Nucleus accumbens (tissue), 56 donors: ENCODE data around the gene RNF224.

Experiments used
- DNase-seq, 56 donors: peaks; one replicate each; lab custom pipeline; 2025; lab: John Stamatoyannopoulos, UW

The RNF224 gene

DNA sequence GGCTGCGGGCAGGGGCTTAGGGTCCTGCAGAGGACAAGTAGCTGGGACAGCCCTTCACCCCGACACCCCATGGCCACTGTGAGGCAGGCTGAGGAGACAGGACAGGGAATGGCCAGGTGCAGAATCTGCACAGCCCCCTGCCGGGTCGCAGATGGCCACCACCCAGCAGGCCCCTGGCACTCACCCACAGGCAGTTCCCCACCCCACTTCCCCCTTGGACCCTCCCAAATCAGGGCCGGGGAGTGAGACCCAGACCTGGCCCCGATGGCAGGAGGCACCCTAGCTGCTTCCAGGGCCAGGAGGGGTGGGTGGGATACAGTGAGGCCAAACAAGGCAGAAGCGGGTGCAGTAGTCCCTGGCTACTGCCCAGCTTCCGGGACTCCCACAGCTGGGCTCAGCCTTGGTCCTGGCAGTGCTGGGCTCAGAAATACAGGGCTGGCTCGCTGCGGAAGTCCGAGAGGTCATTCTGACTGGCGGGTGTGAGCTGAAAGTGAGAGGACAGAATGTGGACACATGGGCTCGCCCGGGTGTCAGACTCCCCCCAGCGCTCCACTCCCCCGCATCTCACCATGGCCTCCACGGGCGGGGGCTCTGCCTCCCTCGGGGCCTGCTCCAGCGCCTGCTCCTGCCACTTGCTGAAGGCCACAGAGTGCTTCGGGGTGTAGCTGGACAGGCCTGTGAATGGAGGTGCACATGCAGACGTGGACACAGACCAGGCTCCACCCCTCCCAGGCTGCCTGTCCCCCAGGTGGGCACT, 35.4 kb upstream of the RNF224 start:
- peak in 50 of 56 donors; percentile 17 to 90 (median 68) for DNase-seq

DNA sequence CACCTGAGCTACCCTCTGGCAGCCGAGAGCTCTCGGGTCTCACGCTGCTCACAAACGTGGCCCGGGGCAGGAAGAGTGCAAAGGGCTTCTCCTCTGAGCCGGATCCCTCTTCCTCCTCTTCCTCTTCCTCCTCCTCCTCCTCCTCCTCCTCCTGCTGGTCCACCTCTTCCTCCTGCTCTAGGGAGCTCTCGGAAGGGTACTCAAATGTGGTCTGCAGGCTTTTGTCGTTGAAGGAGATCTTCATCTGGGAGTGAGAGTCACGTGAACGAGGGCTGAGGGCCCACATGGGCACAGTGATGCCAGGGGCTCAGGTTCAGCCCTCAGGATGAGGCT, 34.9 kb upstream of the RNF224 start:
- DNase-seq: no peak

DNA sequence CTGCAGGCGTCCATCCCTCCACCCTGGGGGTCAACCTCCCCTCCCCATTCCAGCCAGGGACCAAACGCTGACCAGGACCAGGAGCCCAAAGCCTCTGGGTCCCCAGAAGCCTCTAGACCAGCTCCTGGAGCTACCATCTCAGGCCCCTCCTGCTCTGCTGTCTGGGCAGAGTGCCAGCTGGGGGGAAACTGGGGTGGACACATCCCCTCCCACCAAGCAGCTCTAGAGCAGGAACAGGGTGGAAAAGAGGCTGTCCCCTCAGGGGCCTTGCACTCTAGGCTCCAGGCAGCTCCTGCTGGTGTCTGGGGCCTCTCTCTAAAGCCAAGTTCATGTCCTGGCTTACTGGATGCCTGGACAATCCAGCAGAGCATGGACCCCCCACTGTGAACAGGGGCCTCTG, 34.4 kb upstream of the RNF224 start:
- DNase-seq: no peak

- DNase-seq: peak in 1 of 56 donors; percentile 60
These were observed 33.5 kb upstream of the RNF224 start for GRCh38 chr9:137193771-137194170.

DNA sequence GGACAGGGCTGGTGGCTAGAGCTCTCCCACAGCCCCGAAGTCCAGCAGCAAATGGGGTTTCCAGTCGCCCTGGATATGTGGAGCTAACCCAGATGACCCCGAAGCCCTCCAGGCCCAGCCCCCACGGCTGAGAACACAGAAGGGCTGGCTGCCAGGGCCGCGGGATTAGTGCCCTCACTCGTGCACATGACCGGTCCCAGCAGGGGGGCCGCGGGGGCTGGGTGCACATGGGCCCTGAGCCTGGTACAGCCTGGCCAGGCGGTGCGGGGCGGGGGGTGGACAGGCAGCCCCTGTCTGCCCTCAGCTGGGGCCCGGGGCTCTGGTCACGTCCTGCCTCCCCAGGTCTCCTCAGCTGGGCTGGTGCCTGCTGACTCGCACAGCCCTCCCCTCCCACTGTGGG, 32.9 kb upstream of the RNF224 start:
- peak in 55 of 56 donors; percentile 13 to 96 (median 88) for DNase-seq

- DNase-seq: peak in 3 of 56 donors; percentile 36 to 63 (median 38)
These were observed 32.4 kb upstream of the RNF224 start for GRCh38 chr9:137194909-137195308.

GRCh38 chr9:137195525-137196220, 31.6 kb upstream of the RNF224 start:
- DNase-seq: peak in 3 of 56 donors; percentile 12 to 63 (median 19)

GRCh38 chr9:137198051-137198901, 29.0 kb upstream of the RNF224 start:
- peak in 9 of 56 donors; percentile 5 to 71 (median 42) for DNase-seq

DNA sequence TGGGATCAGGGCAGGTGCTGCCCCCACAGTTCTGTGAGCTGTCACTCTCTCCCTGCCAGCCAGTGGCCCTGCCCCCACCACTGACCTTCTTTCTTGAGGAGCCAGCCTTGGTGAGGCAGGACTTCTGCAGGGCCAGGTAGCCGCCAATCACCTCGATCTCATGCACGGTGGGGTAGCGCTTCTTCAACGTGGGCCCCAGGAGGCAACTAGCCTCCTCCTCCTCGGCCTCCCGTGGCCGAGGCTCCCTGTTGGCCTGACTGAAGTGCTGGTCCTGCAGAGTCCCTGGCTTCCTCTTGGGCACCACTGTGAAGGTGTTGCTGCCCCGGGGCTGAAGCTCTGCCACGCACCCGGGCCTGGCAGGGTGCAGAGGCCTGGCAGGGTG, 28.4 kb upstream of the RNF224 start:
- DNase-seq: peak in 3 of 56 donors; percentile 41 to 60 (median 50)

- DNase-seq: peak in 2 of 56 donors; percentile 24 to 37
These were observed 27.7 kb upstream of the RNF224 start for GRCh38 chr9:137199411-137200121.

DNA sequence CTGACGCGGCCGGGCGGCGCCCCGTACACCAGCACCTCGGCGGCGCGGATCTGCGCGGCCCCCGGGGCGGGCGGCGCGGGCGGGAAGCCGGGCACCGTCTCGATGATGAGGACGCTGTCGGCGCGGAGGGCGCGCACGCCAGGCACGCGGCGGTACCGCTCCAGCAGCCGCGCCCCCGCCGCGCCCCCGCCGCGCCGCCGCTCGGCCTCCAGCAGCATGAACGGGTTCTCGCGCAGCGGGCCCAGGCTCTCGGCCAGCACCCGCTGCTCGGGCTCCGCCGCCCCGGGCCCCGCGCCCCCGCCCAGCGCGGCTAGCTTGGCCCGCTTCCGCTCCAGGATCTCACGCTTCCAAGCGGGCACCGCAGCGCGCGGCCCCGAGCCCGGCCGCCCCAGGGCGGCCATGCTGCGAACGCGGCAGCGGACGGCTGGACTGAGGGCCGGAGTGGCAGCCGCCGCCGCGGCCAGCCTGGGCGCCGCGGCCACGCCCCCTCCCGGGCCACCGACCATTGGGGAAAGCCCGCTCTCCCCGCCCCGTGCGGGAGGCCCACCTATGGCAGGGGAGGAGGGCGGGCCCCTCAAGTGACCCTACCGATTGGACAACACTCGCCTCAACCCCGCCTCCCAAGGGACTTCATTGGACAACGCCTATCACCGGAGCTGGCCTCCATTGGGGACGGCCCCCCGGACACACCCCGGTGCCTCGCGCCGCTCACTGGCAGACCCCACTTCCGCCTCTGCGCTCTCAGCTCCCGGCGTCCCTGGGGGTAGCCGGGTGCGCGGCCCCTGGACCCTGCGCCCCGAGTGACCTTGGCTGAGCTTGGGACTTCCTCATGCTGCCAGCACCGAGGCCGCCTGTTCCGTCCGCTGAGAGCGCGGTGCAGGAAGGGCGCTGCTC, 26.7 kb upstream of the RNF224 start, which contains the start of gene TPRN:
TSS of gene TPRN (minus strand) at position 431 of the 894 bp plus-strand sequence. CDS start at position 401, 30 bp downstream.
- DNase-seq: peak; percentile 74 to 99 (median 98)

- DNase-seq: no peak
These were observed 26.0 kb upstream of the RNF224 start for GRCh38 chr9:137201205-137201868.

DNA sequence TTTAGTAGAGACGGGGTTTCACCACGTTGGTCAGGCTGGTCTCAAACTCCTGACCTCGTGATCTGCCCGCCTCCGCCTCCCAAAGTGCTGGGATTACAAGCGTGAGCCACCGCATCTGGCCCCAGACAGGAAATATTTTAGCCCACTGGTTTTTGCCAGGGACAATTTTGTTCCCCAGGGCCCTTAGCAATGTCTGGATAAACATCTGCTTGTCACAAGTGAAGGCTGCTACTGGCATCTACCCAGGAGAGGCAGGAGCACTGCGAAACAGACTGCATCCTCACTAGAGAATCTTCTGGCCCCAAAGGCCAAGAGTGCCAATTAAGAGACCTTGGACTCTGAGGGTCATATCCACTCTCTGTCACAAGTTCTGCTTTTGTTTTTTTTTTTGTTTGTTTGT, 24.3 kb upstream of the RNF224 start:
- no peak for DNase-seq

- DNase-seq: no peak
These were observed 22.6 kb upstream of the RNF224 start for GRCh38 chr9:137204731-137205125.

GRCh38 chr9:137205126-137206069, 21.9 kb upstream of the RNF224 start, which contains the start of the genes NDOR1 and TMEM203:
Gene NDOR1 (plus strand): TSS chr9:137205700. CDS start chr9:137205778, 78 bp downstream.
Gene TMEM203 (minus strand): TSS chr9:137205648. CDS start chr9:137205414, 234 bp downstream.
- DNase-seq: peak; percentile 23 to 97 (median 86)

DNA sequence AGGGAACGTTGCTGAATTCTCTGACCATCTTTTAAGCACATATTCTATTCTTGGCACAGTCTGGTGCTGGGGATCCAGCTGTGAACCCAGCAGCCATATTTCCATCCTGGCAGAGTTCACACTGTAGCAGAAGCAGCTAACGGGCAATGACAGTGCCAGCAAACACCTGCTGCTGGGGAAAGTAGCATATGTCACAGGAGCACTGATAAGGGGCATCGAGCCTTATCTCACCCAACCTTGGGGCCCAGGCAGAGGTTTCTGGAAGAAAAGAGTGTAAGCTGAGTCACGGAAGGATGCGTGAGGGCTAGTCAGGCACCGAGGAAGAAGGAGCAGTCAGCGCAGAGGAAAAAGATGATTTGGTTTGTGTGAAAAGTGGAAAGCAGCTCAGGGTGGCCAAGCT, 20.7 kb upstream of the RNF224 start:
- no peak for DNase-seq

DNA sequence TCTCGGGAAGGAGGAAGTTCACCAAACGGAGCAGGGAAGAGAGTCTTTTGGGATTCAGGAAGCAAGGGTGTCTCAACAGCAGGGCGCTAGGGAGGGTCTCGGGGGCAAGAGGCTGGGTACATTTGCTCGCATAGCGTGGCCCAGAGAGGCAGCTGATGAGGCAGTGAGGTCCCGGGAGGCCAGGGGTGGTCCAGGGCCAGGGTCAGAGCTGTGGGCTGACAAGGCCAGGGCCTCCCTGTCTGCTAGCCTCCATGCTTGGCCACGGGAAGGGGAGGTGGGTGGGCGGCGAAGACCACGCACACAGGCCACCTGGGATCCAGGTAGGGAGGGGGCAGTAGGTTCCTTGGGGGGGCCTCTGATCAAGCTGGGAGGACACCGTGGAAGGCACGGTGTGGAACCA, 15.8 kb upstream of the RNF224 start:
- no peak for DNase-seq
